Measurements from ENCODE around the gene LILRB2. TPM values are rescaled to one million over a fixed set of nuclear protein-coding genes. Genes with fewer than 3 reads are reported as not detected.
"Not testable (repeated sequence)": the region's sequence is repeated elsewhere in the genome, so short reads cannot be mapped to it uniquely, and the experiment has no call there.

Gene LILRB2
- total RNA-seq, 1 donor from 2014 or later = not detected

GRCh38 chr19:54305141-54305540 lies 24.2 kb upstream of the LILRB2 start:
- DNase-seq (ENCODE audit: low spot score) = no peak

- DNase-seq (ENCODE audit: low spot score) = no peak
Measured at GRCh38 chr19:54302257-54302656, 21.3 kb upstream of the LILRB2 start.

- DNase-seq (ENCODE audit: low spot score) = no peak
Measured at GRCh38 chr19:54299515-54299914, 18.6 kb upstream of the LILRB2 start.

- DNase-seq (ENCODE audit: low spot score) = no peak
Measured at GRCh38 chr19:54299126-54299498, 18.2 kb upstream of the LILRB2 start.

GRCh38 chr19:54298357-54299125 lies 17.6 kb upstream of the LILRB2 start:
- DNase-seq (ENCODE audit: low spot score) = no peak

- no peak for DNase-seq (ENCODE audit: low spot score)
Measured at GRCh38 chr19:54297759-54298305, 16.9 kb upstream of the LILRB2 start.

- DNase-seq (ENCODE audit: low spot score) = no peak
Measured at GRCh38 chr19:54294539-54294938, 13.6 kb upstream of the LILRB2 start.

GRCh38 chr19:54289160-54289559 lies 8.2 kb upstream of the LILRB2 start:
- DNase-seq (ENCODE audit: low spot score) = not testable (repeated sequence)

GRCh38 chr19:54287456-54287855 lies 6.5 kb upstream of the LILRB2 start:
- DNase-seq (ENCODE audit: low spot score) = no peak

- DNase-seq (ENCODE audit: low spot score) = not testable (repeated sequence)
Measured at GRCh38 chr19:54286283-54286682, 5.4 kb upstream of the LILRB2 start.

- not testable (repeated sequence) for DNase-seq (ENCODE audit: low spot score)
Measured at GRCh38 chr19:54285427-54286056, 4.6 kb upstream of the LILRB2 start.

GRCh38 chr19:54282686-54283470 lies 2.0 kb upstream of the LILRB2 start:
- DNase-seq (ENCODE audit: low spot score) = no peak

- DNase-seq (ENCODE audit: low spot score) = not testable (repeated sequence)
Measured at GRCh38 chr19:54281729-54282075, 792 bp upstream of the LILRB2 start.

- not testable (repeated sequence) for DNase-seq (ENCODE audit: low spot score)
Measured at GRCh38 chr19:54280441-54280840, 469 bp downstream of the LILRB2 start.

GRCh38 chr19:54280025-54280424 lies 885 bp downstream of the LILRB2 start:
- not testable (repeated sequence) for DNase-seq (ENCODE audit: low spot score)

- DNase-seq (ENCODE audit: low spot score) = no peak
Measured at GRCh38 chr19:54279406-54279962, 1.4 kb downstream of the LILRB2 start.

- DNase-seq (ENCODE audit: low spot score) = not testable (repeated sequence)
Measured at GRCh38 chr19:54278571-54279195, 2.2 kb downstream of the LILRB2 start.

- DNase-seq (ENCODE audit: low spot score) = not testable (repeated sequence)
Measured at GRCh38 chr19:54278056-54278455, 2.9 kb downstream of the LILRB2 start.

GRCh38 chr19:54277111-54277615 lies 3.7 kb downstream of the LILRB2 start:
- DNase-seq (ENCODE audit: low spot score) = not testable (repeated sequence)

- no peak for DNase-seq (ENCODE audit: low spot score)
Measured at GRCh38 chr19:54275951-54276350, 5.0 kb downstream of the LILRB2 start.

- DNase-seq (ENCODE audit: low spot score) = not testable (repeated sequence)
Measured at GRCh38 chr19:54274516-54274915, 6.4 kb downstream of the LILRB2 start.
